GM18951 (cell line): ENCODE data around the gene STAG2.
"Not testable (repeated sequence)": the region's sequence is repeated elsewhere in the genome, so short reads cannot be mapped to it uniquely, and the experiment has no call there.

Experiments
- POLR2A ChIP-seq: IDR thresholded peaks from 4 replicates; pipeline ENCODE4 v1.6.1; 2011; ENCODE audit warnings: mild to moderate bottlenecking; ENCODE audit not compliant: insufficient read length, insufficient read depth; ENCODE audit errors: extremely low read depth
- in situ Hi-C: fragments of 300-500 bp; cut with MboI; formaldehyde crosslinking; loops from one replicate; pipeline ENCODE4 v1.12.0; 2022; ENCODE audit warnings: low sequenced_read_pairs, mixed read lengths, inconsistent platforms; ENCODE audit not compliant: unreplicated experiment

STAG2 gene

GRCh38 chrX:123961268-123962005 is at the start of gene STAG2:
TSS of gene STAG2 (plus strand) at chrX:123961706. CDS start at chrX:124022628, 60,922 bp downstream.
- peak; percentile 35 for TF ChIP-seq POLR2A
- in situ Hi-C loops: no loop called here

DNA sequence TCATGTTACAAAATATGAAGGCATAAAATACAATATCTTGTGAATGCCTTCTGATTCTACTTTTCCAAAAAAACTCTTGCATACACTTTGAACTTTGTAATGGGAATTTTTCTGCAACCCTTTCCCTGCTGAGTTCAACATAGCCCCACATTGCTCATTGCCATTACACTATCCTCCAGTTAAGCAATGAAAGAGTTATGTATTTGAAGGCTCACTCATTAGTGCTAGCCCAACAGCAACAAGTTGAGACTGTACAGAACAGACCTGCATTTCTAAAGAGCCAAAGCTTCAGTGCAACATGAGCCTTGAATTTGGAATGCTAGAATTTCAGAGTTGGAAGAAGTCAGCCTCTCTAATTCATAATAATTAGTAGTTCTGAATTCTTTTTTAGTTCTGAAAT is 44.4 kb upstream of the STAG2 start:
- no peak for TF ChIP-seq POLR2A
- in situ Hi-C loops: no loop called here

- in situ Hi-C loops: no loop called here
- no peak for TF ChIP-seq POLR2A
These were observed 43.3 kb upstream of the STAG2 start for GRCh38 chrX:123918106-123918721.

DNA sequence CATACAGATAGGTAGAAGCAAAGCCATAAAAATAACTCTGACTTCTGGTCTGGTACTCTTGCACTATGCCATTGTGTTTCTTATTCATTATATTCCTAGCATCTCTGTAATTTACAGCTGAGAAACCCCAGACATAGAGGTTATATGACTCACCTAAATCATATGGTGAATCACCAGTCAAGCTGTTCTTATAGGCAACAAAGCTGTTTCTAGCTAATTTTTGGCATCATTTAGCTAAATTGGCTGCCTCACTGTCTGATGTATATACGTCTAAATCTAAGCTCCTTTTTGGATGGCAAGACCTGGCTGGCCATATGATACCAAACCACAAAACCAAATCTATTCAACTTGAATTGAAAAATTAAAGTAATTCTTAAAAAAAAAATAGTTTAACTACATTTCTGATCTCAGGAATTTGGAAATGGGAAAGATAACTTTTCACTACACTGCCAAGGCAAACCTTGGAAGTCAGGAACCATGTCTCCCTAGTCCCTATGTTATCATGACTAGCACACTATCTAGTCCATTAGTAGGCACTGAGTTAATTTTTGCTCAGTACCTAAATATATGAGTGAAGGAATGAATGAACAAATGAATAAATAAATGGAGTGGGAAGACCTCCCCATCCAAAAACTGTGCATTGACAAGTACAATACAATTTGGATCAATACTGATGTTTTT is 41.3 kb upstream of the STAG2 start:
- in situ Hi-C loops: no loop called here
- no peak for TF ChIP-seq POLR2A

- in situ Hi-C loops: no loop called here
- no peak for TF ChIP-seq POLR2A
These were observed 38.3 kb upstream of the STAG2 start for GRCh38 chrX:123923211-123923610.

GRCh38 chrX:123924186-123924585 is 37.3 kb upstream of the STAG2 start:
- in situ Hi-C loops: no loop called here
- no peak for TF ChIP-seq POLR2A

- no peak for TF ChIP-seq POLR2A
- in situ Hi-C loops: no loop called here
These were observed 33.7 kb upstream of the STAG2 start for GRCh38 chrX:123927845-123928244.

- in situ Hi-C loops: not testable (repeated sequence)
These were observed 29.5 kb upstream of the STAG2 start for GRCh38 chrX:123932055-123932454.

- no peak for TF ChIP-seq POLR2A
- in situ Hi-C loops: no loop called here
These were observed 18.4 kb upstream of the STAG2 start for GRCh38 chrX:123943074-123943473.

- in situ Hi-C loops: no loop called here
- no peak for TF ChIP-seq POLR2A
These were observed 18.0 kb upstream of the STAG2 start for GRCh38 chrX:123943488-123943887.

DNA sequence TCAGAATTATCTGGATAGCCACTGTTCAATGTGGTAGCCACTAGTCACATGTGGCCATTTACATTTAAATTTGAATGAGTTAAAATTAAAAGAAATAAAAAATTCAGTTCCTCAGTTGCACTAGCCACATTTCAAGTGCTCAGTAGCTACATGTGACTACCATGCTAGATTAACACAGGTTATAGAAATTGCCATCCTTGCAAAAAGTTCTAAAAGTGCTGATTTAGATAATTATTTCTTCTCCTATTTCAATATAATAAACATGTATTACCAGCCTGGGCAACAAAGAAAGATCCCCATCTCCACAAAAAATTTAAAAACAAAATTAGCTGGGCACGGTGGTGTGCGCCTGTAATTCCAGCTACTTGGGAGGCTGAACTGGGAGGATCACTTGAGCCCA is 11.7 kb upstream of the STAG2 start:
- in situ Hi-C loops: no loop called here
- TF ChIP-seq POLR2A: no peak

- no peak for TF ChIP-seq POLR2A
- in situ Hi-C loops: no loop called here
These were observed 2.0 kb upstream of the STAG2 start for GRCh38 chrX:123959281-123960063.

- no peak for TF ChIP-seq POLR2A
- in situ Hi-C loops: no loop called here
These were observed 594 bp upstream of the STAG2 start for GRCh38 chrX:123960956-123961267.
